ENCODE data around the gene TET3. TPM values are rescaled to one million over a fixed set of nuclear protein-coding genes. Genes with fewer than 3 reads are reported as not detected.

The TET3 gene
- polyA plus RNA-seq, 1 donor from 2014 or later: 18.2 TPM

DNA sequence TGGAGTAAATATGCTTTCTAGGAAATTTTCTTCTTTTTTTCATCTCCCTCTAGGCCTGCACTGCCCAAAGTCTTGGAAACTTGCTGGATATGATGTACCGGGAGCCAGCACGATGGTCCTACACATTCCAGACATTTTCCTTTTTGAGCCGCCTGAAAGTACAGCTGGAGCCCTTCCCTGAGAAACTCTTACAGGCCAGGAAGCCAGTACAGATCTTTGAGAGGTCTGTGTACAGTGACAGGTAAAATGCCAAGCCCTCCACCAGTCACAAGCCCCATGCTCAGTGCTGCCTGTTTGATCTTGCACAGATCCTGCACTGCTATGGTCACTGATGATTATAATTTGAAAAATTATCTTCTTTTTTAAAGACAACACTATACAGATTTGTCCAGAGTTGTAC, 38.0 kb upstream of the TET3 start:
- H3K4me3 ChIP-seq (ENCODE audit: low read length): no peak overlapping the region

GRCh38 chr2:73947412-73948018, 37.2 kb upstream of the TET3 start:
- Histone ChIP-seq H3K9ac (ENCODE audit: low read length) (no peak overlapping the region), H3K79me2 (replicated peaks; ENCODE audit: insufficient read depth, low read length) (peaks cover 17% of the 10 kb centered on the region)
- TF ChIP-seq CTCF (IDR thresholded peaks at IDR 0.05; ENCODE audit: poor library complexity, severe bottlenecking) (no peak), EZH2 (IDR thresholded peaks at IDR 0.05; ENCODE audit: borderline replicate concordance, insufficient read depth, low read length, poor library complexity, severe bottlenecking) (no peak), RAD21 (conservative IDR thresholded peaks at IDR 0.05) (no peak), REST (IDR thresholded peaks at IDR 0.05; ENCODE audit: borderline replicate concordance) (no peak), TAF1 (IDR thresholded peaks at IDR 0.05; ENCODE audit: low read depth) (no peak)

More for the DNA sequence above, 38.0 kb upstream of the TET3 start:
- Histone ChIP-seq H3K9me3 (ENCODE audit: low read length) (no peaks in the 10 kb centered on the region), H3K4me2 (ENCODE audit: low read length) (no peak overlapping the region), H3K27ac (ENCODE audit: low read length) (no peak overlapping the region), H3F3A (ENCODE audit: insufficient read depth, low read length, poor library complexity, severe bottlenecking) (no peaks in the 10 kb centered on the region), H4K20me1 (ENCODE audit: insufficient read depth) (no peaks in the 10 kb centered on the region), H3K27me3 (ENCODE audit: insufficient read depth, low read depth, low read length) (no peaks in the 10 kb centered on the region), H3K79me2 (replicated peaks; ENCODE audit: insufficient read depth, low read length) (peaks cover 17% of the 10 kb centered on the region), H3K9me2 (ENCODE audit: insufficient read depth, low read length) (no peaks in the 10 kb centered on the region), H3K36me3 (ENCODE audit: insufficient read depth, low read length) (peaks cover 4% of the 10 kb centered on the region), H2AFZ (ENCODE audit: low read depth, low read length) (no peak overlapping the region), H3K9ac (ENCODE audit: low read length) (no peak overlapping the region)
- TF ChIP-seq TAF1 (IDR thresholded peaks at IDR 0.05; ENCODE audit: low read depth): no peak
- TF ChIP-seq EZH2 (IDR thresholded peaks at IDR 0.05; ENCODE audit: borderline replicate concordance, insufficient read depth, low read length, poor library complexity, severe bottlenecking): no peak
- TF ChIP-seq EP300 (conservative IDR thresholded peaks at IDR 0.05; ENCODE audit: poor library complexity, severe bottlenecking): no peak
- no peak for TF ChIP-seq MXI1 (conservative IDR thresholded peaks at IDR 0.05; ENCODE audit: poor library complexity, severe bottlenecking)
- no peak for TF ChIP-seq POLR2AphosphoS5 (IDR thresholded peaks at IDR 0.05)
- TF ChIP-seq CTCF (IDR thresholded peaks at IDR 0.05; ENCODE audit: poor library complexity, severe bottlenecking): no peak
- TF ChIP-seq REST (IDR thresholded peaks at IDR 0.05; ENCODE audit: borderline replicate concordance): no peak
- no peak for TF ChIP-seq RAD21 (conservative IDR thresholded peaks at IDR 0.05)
- TF ChIP-seq SMC3 (conservative IDR thresholded peaks at IDR 0.05; ENCODE audit: poor library complexity): no peak

More at GRCh38 chr2:73947412-73948018, 37.2 kb upstream of the TET3 start:
- no peaks in the 10 kb centered on the region for H3F3A ChIP-seq (ENCODE audit: insufficient read depth, low read length, poor library complexity, severe bottlenecking)
- H3K9me3 ChIP-seq (ENCODE audit: low read length): no peaks in the 10 kb centered on the region
- H3K9me2 ChIP-seq (ENCODE audit: insufficient read depth, low read length): no peaks in the 10 kb centered on the region
- H2AFZ ChIP-seq (ENCODE audit: low read depth, low read length): no peak overlapping the region
- H3K4me2 ChIP-seq (ENCODE audit: low read length): no peak overlapping the region
- no peaks in the 10 kb centered on the region for H3K27me3 ChIP-seq (ENCODE audit: insufficient read depth, low read depth, low read length)
- no peaks in the 10 kb centered on the region for H4K20me1 ChIP-seq (ENCODE audit: insufficient read depth)
- H3K4me3 ChIP-seq (ENCODE audit: low read length): no peak overlapping the region
- H3K36me3 ChIP-seq (ENCODE audit: insufficient read depth, low read length): peaks cover 9% of the 10 kb centered on the region
- no peak overlapping the region for H3K27ac ChIP-seq (ENCODE audit: low read length)
